PFSK-1 (cell line): ENCODE results near the gene DEGS2. TPM values are rescaled to one million over a fixed set of nuclear protein-coding genes. Genes with fewer than 3 reads are reported as not detected.

Experiments used
- FOXP2 ChIP-seq: optimal IDR thresholded peaks from 2 replicates; pipeline ENCODE3; 2011; ENCODE audit warnings: borderline replicate concordance, control low read depth, inconsistent platforms; ENCODE audit not compliant: insufficient read depth; ENCODE audit errors: extremely low read length, extremely low read depth
- POLR2AphosphoS5 ChIP-seq: IDR thresholded peaks from 2 replicates; pipeline ENCODE4 v1.6.1; 2012; ENCODE audit warnings: low read depth, mild to moderate bottlenecking, control low read depth, low read length, moderate library complexity
- REST ChIP-seq, 2 experiments: IDR thresholded peaks; 2 replicates each; pipeline versions ENCODE4 v1.6.1 to v1.8.0; 2011 to 2012; ENCODE audit warnings: low read depth in 2 of 2, low read length in 2 of 2, control low read depth in 1 of 2, inconsistent platforms in 1 of 2, mild to moderate bottlenecking in 1 of 2, moderate library complexity in 1 of 2; ENCODE audit not compliant: insufficient read depth in 1 of 2
- SIN3A ChIP-seq: IDR thresholded peaks from 2 replicates; pipeline ENCODE4 v1.6.1; 2012; ENCODE audit warnings: mild to moderate bottlenecking, low read length, moderate library complexity, borderline replicate concordance; ENCODE audit not compliant: insufficient read depth
- TAF1 ChIP-seq: IDR thresholded peaks from 2 replicates; pipeline ENCODE4 v1.6.1; 2012; ENCODE audit warnings: low read length, control low read depth, borderline replicate concordance; ENCODE audit not compliant: insufficient read depth
- polyA plus RNA-seq: library from polyadenylated mRNA; unstranded; fragments of >200 nt; gene quantifications from one replicate; pipeline ENCODE4 v1.2.1, GENCODE V29; 2012; ENCODE audit warnings: low read depth, missing spikeins; ENCODE audit not compliant: insufficient read length

Gene DEGS2
- 0.23 TPM for polyA plus RNA-seq

GRCh38 chr14:100159094-100159864 lies at the start of gene DEGS2:
DEGS2 (minus strand) TSS chr14:100159645; CDS start chr14:100159587, 58 bp downstream.
- no peak for TF ChIP-seq FOXP2
- no peak for TF ChIP-seq SIN3A
- no peak for TF ChIP-seq POLR2AphosphoS5
- TF ChIP-seq TAF1, result no peak
- TF ChIP-seq REST (IDR thresholded peaks at IDR 0.05; ENCODE audit: insufficient read depth in 1 of 2, low read depth in 2 of 2, low read length in 2 of 2), result no peak

GRCh38 chr14:100203962-100204834 lies 44.8 kb upstream of the DEGS2 start:
- TF ChIP-seq REST (IDR thresholded peaks at IDR 0.05; ENCODE audit: insufficient read depth in 1 of 2, low read depth in 2 of 2, low read length in 2 of 2) (no peak), SIN3A (no peak), TAF1 (no peak), FOXP2 (no peak), POLR2AphosphoS5 (no peak)

- TF ChIP-seq FOXP2 (no peak), TAF1 (no peak), SIN3A (no peak), REST (IDR thresholded peaks at IDR 0.05; ENCODE audit: insufficient read depth in 1 of 2, low read depth in 2 of 2, low read length in 2 of 2) (no peak), POLR2AphosphoS5 (no peak)
Measured at GRCh38 chr14:100203146-100203545, 43.7 kb upstream of the DEGS2 start.

GRCh38 chr14:100202712-100203111 lies 43.3 kb upstream of the DEGS2 start:
- TF ChIP-seq TAF1 (no peak), FOXP2 (no peak), REST (IDR thresholded peaks at IDR 0.05; ENCODE audit: insufficient read depth in 1 of 2, low read depth in 2 of 2, low read length in 2 of 2) (no peak), POLR2AphosphoS5 (no peak), SIN3A (no peak)
